Vagina (tissue), 2 donors: ENCODE measurements around the gene CYTIP.

ENCODE experiments used
- CTCF ChIP-seq, 3 experiments: fragments of 450-650 bp in 2 of 3; fragments of 200-600 bp in 1 of 3; sonication (generic) in 1 of 3; IDR thresholded peaks; one replicate each; pipeline ENCODE4 v1.5.1; 2017 to 2019; ENCODE audit warnings: antibody characterized with exemption in 3 of 3, mild to moderate bottlenecking in 2 of 3, moderate library complexity in 2 of 3
- POLR2A ChIP-seq, 2 donors: fragments of 450-650 bp; IDR thresholded peaks; one replicate each; pipeline ENCODE4 v1.6.1; 2017; ENCODE audit warnings: antibody characterized with exemption in 2 of 2, mild to moderate bottlenecking in 2 of 2, moderate library complexity in 2 of 2

GRCh38 chr2:157377861-157378260, 66.0 kb downstream of the CYTIP start:
- TF ChIP-seq CTCF (IDR thresholded peaks at IDR 0.05) (no peak), POLR2A (IDR thresholded peaks at IDR 0.05) (no peak)
